ENCODE measurements around the gene FKBP7. TPM values are rescaled to one million over a fixed set of nuclear protein-coding genes. Genes with fewer than 3 reads are reported as not detected.

Gene FKBP7
- total and polyA plus RNA-seq, 2 of the 13 experiments (the other 11 are each of a cell fraction or from before 2014, with no cell fraction given): 12.4 to 14.8 TPM

GRCh38 chr2:178450774-178451525, 27.4 kb downstream of the FKBP7 start, which contains the start of the genes PJVK and PRKRA (continued):
- TF ChIP-seq ZNF317 (CRISPR knock-in tag; IDR thresholded peaks at IDR 0.05) (peak; percentile 61), LBX2 (CRISPR knock-in tag; IDR thresholded peaks at IDR 0.05; ENCODE audit: borderline replicate concordance) (no peak), ZNF337 (CRISPR knock-in tag; IDR thresholded peaks at IDR 0.05; ENCODE audit: borderline replicate concordance, low read depth) (peak; percentile 71; the same call in 1 of the 2 replicates), SNAPC2 (CRISPR knock-in tag; IDR thresholded peaks at IDR 0.05) (no peak), ZNF572 (CRISPR knock-in tag; IDR thresholded peaks at IDR 0.05) (no peak), ZBTB1 (CRISPR knock-in tag; IDR thresholded peaks at IDR 0.05; ENCODE audit: borderline replicate concordance) (no peak), HNF4A (CRISPR knock-in tag; IDR thresholded peaks at IDR 0.05) (peak; percentile 41; the same call in 1 of the 2 replicates), ELF3 (CRISPR knock-in tag; IDR thresholded peaks at IDR 0.05) (peak; percentile 23; the same call in 1 of the 2 replicates), AHDC1 (CRISPR knock-in tag; IDR thresholded peaks at IDR 0.05; ENCODE audit: borderline replicate concordance) (peak; percentile 33; the same call in 1 of the 2 replicates), FOXO1 (CRISPR knock-in tag; IDR thresholded peaks at IDR 0.05) (peak; percentile 70), PAF1 (CRISPR knock-in tag; IDR thresholded peaks at IDR 0.05) (no peak), NR2F6 (IDR thresholded peaks at IDR 0.05) (no peak), NR2F6 (CRISPR knock-in tag; IDR thresholded peaks at IDR 0.05) (no peak; the same call in 1 of the 2 replicates), HNRNPLL (IDR thresholded peaks at IDR 0.05; ENCODE audit: low read depth, low read length, poor library complexity, severe bottlenecking) (peak; percentile 93), KDM4B (CRISPR knock-in tag; IDR thresholded peaks at IDR 0.05) (0 out of 2 replicates have a peak, but pooled peaks have one; percentile 61), ZNF510 (CRISPR knock-in tag; IDR thresholded peaks at IDR 0.05; ENCODE audit: low read depth) (peak; percentile 81; the same call in 1 of the 2 replicates), SP2 (CRISPR knock-in tag; IDR thresholded peaks at IDR 0.05) (no peak; the same call in 1 of the 2 replicates), NR2F2 (IDR thresholded peaks at IDR 0.05; ENCODE audit: borderline replicate concordance, low read depth) (peak; percentile 63; the same call in 1 of the 2 replicates)
- TF ChIP-seq, protein P1, sequence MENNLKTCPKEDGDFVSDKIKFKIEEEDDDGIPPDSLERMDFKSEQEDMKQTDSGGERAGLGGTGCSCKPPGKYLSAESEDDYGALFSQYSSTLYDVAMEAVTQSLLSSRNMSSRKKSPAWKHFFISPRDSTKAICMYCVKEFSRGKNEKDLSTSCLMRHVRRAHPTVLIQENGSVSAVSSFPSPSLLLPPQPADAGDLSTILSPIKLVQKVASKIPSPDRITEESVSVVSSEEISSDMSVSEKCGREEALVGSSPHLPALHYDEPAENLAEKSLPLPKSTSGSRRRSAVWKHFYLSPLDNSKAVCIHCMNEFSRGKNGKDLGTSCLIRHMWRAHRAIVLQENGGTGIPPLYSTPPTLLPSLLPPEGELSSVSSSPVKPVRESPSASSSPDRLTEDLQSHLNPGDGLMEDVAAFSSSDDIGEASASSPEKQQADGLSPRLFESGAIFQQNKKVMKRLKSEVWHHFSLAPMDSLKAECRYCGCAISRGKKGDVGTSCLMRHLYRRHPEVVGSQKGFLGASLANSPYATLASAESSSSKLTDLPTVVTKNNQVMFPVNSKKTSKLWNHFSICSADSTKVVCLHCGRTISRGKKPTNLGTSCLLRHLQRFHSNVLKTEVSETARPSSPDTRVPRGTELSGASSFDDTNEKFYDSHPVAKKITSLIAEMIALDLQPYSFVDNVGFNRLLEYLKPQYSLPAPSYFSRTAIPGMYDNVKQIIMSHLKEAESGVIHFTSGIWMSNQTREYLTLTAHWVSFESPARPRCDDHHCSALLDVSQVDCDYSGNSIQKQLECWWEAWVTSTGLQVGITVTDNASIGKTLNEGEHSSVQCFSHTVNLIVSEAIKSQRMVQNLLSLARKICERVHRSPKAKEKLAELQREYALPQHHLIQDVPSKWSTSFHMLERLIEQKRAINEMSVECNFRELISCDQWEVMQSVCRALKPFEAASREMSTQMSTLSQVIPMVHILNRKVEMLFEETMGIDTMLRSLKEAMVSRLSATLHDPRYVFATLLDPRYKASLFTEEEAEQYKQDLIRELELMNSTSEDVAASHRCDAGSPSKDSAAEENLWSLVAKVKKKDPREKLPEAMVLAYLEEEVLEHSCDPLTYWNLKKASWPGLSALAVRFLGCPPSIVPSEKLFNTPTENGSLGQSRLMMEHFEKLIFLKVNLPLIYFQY (CRISPR knock-in tag; IDR thresholded peaks at IDR 0.05; ENCODE audit: borderline replicate concordance): peak; percentile 95
- TF ChIP-seq, protein P2, sequence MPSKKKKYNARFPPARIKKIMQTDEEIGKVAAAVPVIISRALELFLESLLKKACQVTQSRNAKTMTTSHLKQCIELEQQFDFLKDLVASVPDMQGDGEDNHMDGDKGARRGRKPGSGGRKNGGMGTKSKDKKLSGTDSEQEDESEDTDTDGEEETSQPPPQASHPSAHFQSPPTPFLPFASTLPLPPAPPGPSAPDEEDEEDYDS (CRISPR knock-in tag; IDR thresholded peaks at IDR 0.05): peak; percentile 90
